KOPT-K1 (cell line): ENCODE results near the gene NWD2.
"Not testable (repeated sequence)": the region's sequence is repeated elsewhere in the genome, so short reads cannot be mapped to it uniquely, and the experiment has no call there.

Experiments
- H3K27ac ChIP-seq: fragments of 200-600 bp; sonication (generic); 2 replicates; pipeline ENCODE4 v1.5.1; 2016; ENCODE audit warnings: antibody characterized with exemption, mild to moderate bottlenecking, low read depth, low read length; ENCODE audit not compliant: poor library complexity, severe bottlenecking
- H3K36me3 ChIP-seq: fragments of 200-600 bp; sonication (generic); 2 replicates; pipeline ENCODE4 v1.5.1; 2017; ENCODE audit warnings: antibody characterized with exemption, mild to moderate bottlenecking, low read length, moderate library complexity; ENCODE audit not compliant: insufficient read depth
- H3K9me3 ChIP-seq: fragments of 200-600 bp; sonication (generic); 2 replicates; pipeline ENCODE4 v1.5.1; 2017; ENCODE audit warnings: antibody characterized with exemption, low read length, mild to moderate bottlenecking; ENCODE audit not compliant: insufficient read depth, poor library complexity, severe bottlenecking

Gene NWD2, protein sequence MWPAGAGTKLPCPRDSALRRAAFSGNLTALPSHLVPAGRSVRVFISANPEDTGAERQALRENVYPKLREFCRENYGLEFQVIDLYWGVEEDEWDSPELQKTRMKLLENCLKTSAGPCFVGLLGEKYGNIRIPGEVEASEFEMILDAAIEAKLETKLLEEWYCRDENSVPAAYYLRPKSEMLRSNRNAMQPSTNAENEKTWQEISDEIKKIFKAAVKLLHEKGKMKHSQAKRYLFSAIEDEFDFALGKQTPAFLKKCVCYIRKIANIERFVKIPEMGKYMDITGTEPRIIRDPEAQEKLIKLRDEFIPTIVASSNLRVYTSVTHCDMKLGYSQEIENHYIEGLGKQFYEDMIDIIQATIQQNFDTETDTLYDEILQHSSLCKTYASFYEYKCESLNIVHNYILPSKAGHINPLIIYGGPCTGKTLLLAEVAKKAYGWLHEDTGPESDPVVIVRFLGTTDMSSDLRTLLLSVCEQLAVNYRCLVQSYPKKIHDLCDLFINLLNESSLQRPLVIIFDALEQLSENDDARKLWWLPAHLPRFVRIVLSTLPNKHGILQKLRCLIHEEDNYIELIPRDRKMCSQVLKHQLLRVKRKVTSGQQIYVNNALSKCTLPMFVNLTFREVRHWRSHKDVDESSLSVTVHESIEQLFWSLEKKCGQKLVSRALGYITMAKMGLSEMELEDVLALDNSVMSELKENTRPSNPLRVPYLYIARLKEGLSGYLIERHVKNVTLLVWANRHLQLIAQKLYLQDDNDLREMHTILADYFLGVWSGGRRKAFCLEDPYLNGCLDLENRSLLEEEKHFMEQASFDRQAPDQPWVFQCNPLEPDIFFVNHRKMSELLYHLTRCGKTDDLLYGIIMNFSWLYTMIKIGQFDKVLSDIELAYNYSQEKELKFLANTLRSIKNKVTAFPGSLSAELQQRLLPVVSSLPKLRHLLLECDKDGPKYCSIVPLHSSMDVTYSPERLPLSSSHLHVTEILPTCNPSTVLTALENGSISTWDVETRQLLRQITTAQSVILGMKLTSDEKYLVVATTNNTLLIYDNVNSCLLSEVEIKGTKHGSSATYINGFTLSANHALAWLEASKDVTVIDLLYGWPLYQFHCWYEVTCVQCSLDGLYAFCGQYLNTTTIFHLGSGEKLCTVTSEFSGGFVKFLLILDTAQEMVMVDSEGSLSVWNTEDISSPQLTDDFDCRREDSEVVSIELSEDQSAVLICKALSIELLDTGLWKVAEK (N-terminal part only)

GRCh38 chr4:37244583-37245390, at the start of gene NWD2:
TSS of gene NWD2 (plus strand) at chr4:37244743. CDS start at chr4:37245068, 325 bp downstream.
- H3K9me3 ChIP-seq, result no peaks in the 10 kb centered on the region
- H3K36me3 ChIP-seq, result no peaks in the 10 kb centered on the region
- no peak within 1 kb of the TSS for H3K27ac ChIP-seq

DNA sequence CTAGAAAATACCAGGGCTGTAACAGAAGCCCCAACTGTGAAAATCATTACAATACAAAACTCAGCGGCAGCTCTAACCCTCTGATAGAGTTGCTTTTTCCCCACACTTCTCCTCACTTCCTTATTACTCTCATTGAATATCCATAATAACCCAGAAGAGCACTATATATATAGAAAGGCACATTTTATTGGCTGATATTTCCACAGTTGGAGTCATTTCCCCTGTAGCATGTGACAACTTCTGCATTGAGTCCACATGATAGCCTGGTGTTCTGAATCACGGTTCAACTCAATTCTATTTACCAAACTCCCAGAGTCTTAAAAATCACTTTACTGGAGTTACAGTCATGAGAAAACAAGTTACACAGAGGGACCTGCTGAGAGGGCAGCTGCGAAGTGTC, 46.6 kb upstream of the NWD2 start:
- H3K9me3 ChIP-seq, result no peaks in the 10 kb centered on the region
- H3K27ac ChIP-seq, result no peak overlapping the region
- H3K36me3 ChIP-seq, result no peaks in the 10 kb centered on the region

GRCh38 chr4:37204740-37205139, 39.8 kb upstream of the NWD2 start:
- H3K36me3 ChIP-seq, H3K27ac ChIP-seq: not testable (repeated sequence)
- peaks cover 12% of the 10 kb centered on the region for H3K9me3 ChIP-seq

GRCh38 chr4:37216209-37216608, 28.3 kb upstream of the NWD2 start:
- Histone ChIP-seq H3K27ac (no peak overlapping the region), H3K36me3 (no peaks in the 10 kb centered on the region), H3K9me3 (no peaks in the 10 kb centered on the region)

DNA sequence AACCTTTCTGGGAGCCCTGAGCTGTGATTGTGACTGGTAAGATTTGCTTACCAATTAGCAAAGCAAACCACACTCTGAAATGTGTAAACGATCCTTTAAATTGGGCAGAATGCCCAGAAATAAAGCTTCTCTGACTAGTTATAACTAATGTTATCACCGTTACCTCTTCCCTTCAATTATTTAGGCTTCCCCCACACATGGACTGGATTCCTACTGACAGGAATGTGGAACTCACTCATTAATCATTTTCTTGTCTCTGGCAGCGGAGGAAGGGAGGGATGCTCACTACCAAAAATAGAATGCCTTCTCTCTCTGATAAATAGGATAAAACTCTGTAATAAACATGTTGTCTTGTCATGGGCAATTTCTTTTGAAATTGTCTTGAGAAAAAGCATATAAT, 25.3 kb upstream of the NWD2 start:
- Histone ChIP-seq H3K27ac (no peak overlapping the region), H3K36me3 (no peaks in the 10 kb centered on the region), H3K9me3 (no peaks in the 10 kb centered on the region)

GRCh38 chr4:37219990-37220389, 24.6 kb upstream of the NWD2 start:
- Histone ChIP-seq H3K9me3 (no peaks in the 10 kb centered on the region), H3K27ac (no peak overlapping the region), H3K36me3 (no peaks in the 10 kb centered on the region)

DNA sequence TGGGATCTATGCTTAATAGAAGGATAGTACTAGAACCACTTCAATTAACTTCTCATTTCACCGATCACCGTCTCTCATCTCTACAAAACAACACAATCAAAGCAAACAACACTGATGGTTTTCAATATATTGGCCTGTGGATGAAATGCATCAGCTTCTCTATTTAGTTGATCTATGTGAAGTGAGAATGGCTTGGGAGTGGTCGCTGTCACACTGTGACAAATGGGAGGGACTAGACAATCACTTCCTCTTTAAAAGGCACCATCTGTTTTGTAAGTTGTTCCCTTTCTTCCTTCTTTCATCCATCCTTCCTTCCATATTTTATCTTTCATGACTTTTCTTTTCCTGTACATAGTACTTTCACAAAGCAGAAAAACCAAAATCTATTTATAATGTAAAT, 23.9 kb upstream of the NWD2 start:
- Histone ChIP-seq H3K9me3 (no peaks in the 10 kb centered on the region), H3K27ac (no peak overlapping the region), H3K36me3 (no peaks in the 10 kb centered on the region)

DNA sequence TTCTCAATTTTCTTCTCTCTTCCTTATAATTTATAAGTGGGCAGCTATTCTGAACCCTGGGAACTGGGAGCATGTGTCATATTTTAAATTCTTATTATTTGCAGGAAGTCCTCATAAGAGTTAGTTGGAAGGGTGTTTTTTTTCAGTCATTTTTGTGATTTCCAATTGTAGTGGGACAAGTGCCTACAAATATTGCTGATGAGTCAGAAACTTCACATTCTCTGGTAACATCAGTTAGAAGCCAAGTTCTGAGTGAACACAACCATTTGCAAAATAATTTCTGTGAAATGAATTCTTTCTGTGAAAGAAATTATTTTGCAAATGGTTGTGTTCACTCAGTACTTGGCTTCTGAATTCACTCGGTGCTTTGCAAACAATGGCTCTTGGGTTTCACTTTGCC, 20.8 kb upstream of the NWD2 start:
- Histone ChIP-seq H3K36me3 (no peaks in the 10 kb centered on the region), H3K27ac (no peak overlapping the region), H3K9me3 (no peaks in the 10 kb centered on the region)

DNA sequence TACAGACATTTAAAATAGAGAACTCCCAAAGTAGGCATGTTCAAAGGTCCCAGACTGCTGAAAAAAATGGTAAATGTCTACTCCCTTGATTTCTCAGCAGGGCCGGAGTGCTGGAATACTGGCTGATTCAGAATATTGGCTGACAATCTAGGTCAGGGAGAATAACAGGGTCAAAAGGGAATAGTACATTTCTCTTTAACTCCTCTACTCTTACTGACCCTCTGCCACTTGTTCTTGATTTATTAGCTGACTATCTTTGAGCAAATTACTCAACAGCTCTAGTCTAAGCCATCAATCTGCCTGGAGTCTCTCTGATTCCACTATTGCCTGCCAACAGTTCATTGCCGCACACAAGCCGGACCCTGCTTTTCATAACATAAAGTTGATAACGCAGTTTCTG, 19.7 kb upstream of the NWD2 start:
- Histone ChIP-seq H3K27ac (no peak overlapping the region), H3K9me3 (no peaks in the 10 kb centered on the region), H3K36me3 (no peaks in the 10 kb centered on the region)

GRCh38 chr4:37225778-37226177, 18.8 kb upstream of the NWD2 start:
- Histone ChIP-seq H3K36me3 (no peaks in the 10 kb centered on the region), H3K9me3 (no peaks in the 10 kb centered on the region), H3K27ac (no peak overlapping the region)

GRCh38 chr4:37232315-37232714, 12.2 kb upstream of the NWD2 start:
- Histone ChIP-seq H3K9me3 (no peaks in the 10 kb centered on the region), H3K36me3 (no peaks in the 10 kb centered on the region), H3K27ac (no peak overlapping the region)

DNA sequence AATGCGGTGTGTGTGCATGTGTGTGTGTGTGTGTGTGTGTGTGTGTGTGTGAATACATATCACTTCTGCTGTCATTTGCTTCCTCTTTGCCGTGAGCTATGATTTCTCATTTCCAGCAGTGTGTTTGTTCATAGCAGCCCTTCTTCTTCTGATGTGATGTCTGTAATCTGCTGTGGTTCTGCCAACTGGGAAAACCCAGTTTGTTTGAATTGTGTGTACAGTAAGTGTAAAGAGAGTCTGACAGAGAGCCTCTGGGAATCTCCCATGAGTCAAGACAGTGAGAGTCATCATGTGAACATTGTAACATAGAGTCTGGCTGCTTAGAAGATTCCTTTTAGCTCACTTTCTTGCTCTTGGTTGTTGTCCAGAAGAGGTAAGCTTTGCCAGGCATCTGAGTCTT, 8.4 kb upstream of the NWD2 start:
- no peaks in the 10 kb centered on the region for H3K36me3 ChIP-seq
- H3K27ac ChIP-seq, result no peak overlapping the region
- no peaks in the 10 kb centered on the region for H3K9me3 ChIP-seq

DNA sequence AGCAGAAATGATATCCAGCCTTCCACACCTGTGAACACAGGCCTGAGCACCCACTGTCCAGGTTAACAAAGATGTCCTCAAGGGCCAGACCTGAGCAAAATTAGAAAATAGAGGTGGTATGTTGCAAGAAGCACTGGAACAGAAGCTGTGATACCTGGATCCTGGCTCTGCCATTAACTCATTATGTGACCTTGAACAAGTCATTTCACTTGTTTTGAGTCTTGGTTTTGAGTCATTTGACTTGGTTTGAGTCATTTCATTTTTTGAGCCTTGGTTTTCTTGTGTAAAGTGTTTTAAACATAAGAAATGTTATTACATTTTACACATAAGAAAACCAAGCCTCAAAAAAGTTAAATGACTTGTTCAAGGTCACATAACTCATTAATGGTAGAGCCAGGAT, 2.9 kb upstream of the NWD2 start:
- no peaks in the 10 kb centered on the region for H3K9me3 ChIP-seq
- H3K36me3 ChIP-seq, result no peaks in the 10 kb centered on the region
- H3K27ac ChIP-seq, result no peak overlapping the region

GRCh38 chr4:37243051-37243450, 1.5 kb upstream of the NWD2 start:
- no peaks in the 10 kb centered on the region for H3K36me3 ChIP-seq

More at GRCh38 chr4:37243051-37243450, 1.5 kb upstream of the NWD2 start:
- no peaks in the 10 kb centered on the region for H3K9me3 ChIP-seq
- no peak overlapping the region for H3K27ac ChIP-seq
